Progenitor cell of endocrine pancreas (in vitro differentiated cells): ENCODE data around the gene PCDHGA1. TPM values are rescaled to one million over a fixed set of nuclear protein-coding genes. Genes with fewer than 3 reads are reported as not detected.
A peak's percentile ranks its signal among the peaks of the same experiment; 100 is the strongest.

Experiments used
- DNase-seq: peaks from one replicate; pipeline ENCODE4 v3.0.0; 2021; ENCODE audit warnings: low spot score; ENCODE audit not compliant: unreplicated experiment
- H3K27ac Mint-ChIP-seq: 2 replicates; pipeline ENCODE4 v1.8.0; 2021; ENCODE audit warnings: mild to moderate bottlenecking, moderate library complexity, mixed read lengths
- H3K27me3 Mint-ChIP-seq: 2 replicates; pipeline ENCODE4 v1.8.0; 2021; ENCODE audit warnings: mixed read lengths
- H3K36me3 Mint-ChIP-seq: 2 replicates; pipeline ENCODE4 v1.8.0; 2022; ENCODE audit warnings: mixed read lengths; ENCODE audit not compliant: insufficient read depth
- H3K4me1 Mint-ChIP-seq: 2 replicates; pipeline ENCODE4 v1.8.0; 2021; ENCODE audit warnings: low read depth, mixed read lengths
- H3K4me3 Mint-ChIP-seq: 2 replicates; pipeline ENCODE4 v1.8.0; 2021; ENCODE audit warnings: low read depth, mild to moderate bottlenecking, moderate library complexity, mixed read lengths
- H3K9me3 Mint-ChIP-seq: 2 replicates; pipeline ENCODE4 v1.8.0; 2021; ENCODE audit warnings: low read depth, mixed read lengths
- CTCF ChIP-seq: fragments of 200-600 bp; sonication (generic); IDR thresholded peaks from one replicate; pipeline ENCODE4 v1.5.0; 2021; ENCODE audit warnings: antibody characterized with exemption, mild to moderate bottlenecking; ENCODE audit not compliant: unreplicated experiment
- total RNA-seq: library from RNA; stranded (reverse); gene quantifications from 2 replicates; pipeline ENCODE4 v1.2.1, GENCODE V29; 2021

PCDHGA1 gene
- total RNA-seq, 1 donor from 2014 or later: 1.3 TPM

DNA sequence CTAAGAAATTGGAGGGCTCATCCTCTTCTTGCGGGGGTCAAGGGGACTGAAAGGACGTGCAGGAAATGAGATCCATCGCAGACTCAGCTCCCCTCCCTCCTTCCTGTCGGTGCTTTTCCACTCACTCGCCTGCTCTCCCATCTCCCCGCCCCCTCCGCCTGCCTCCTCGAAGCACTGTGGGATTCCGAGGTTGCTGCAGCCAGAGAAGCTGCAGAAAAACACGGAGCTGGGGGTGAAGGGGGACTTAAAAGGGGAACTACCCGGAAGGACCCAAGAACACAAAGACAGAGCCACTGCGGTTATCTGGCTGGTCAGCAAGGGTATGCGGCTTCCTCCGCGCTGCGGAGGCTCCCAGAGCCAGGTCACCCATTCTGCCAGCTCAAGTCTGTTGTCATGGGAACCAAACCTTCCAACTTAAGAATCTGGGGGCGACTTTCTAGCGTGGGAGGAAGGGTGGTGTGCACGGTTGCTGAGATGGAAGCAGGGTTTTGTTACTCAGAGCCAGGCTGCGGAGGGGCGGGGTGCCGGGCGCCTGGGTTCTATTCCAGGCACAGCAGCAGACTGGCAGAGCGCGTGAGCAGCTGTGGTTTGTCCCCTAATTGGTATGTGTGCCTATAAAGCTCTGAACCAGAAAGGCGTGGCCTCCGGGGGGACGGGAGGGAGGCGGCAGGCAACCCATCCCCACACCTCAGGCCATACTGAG lies 183.5 kb downstream of the PCDHGA1 start:
- Mint-ChIP-seq H3K4me1 (peaks cover 13% of the 10 kb centered on the region), H3K36me3 (peaks cover 15% of the 10 kb centered on the region), H3K4me3 (peak overlapping the region; percentile 93), H3K27me3 (no peaks in the 10 kb centered on the region), H3K27ac (peak overlapping the region; percentile 88), H3K9me3 (no peaks in the 10 kb centered on the region)
- no peak for DNase-seq
- TF ChIP-seq CTCF: no peak

DNA sequence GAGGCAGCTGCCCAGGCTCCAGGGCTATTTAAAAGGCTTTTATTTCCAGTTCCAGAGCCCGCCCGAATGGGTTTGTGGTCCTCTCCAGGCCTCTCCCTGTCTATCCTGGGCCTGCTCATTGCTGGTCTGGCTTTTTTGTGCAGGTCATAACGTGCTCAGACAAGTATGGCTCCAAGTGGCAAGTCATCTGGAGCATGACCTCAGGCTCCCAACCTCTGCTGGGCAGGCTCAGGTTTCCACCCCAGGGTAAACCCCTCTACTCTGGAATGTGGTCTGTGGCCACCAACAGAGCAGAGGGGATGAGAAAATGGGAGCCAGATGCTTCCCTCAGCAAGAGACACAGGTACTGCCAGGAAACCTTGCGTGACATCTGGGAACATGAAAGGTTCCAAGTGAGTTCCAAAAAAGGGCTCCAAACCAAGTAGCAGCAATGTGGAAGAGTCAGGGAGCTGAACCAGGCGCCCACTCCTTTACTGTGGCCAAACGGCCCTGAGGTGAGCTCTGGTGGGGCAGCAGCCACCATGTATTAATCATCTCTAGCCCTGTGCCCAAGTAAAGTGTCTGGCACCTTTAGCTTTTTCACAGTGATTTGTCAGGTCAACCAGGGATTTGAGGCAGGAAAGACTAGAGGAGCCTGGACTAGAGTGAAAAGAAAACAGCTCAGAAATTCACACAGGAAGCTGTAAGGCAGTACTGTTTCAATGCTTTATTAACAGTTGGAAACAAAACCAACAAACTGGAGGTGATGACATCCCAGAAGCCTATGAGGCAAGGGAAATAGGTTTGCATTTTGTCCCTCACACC lies 184.2 kb downstream of the PCDHGA1 start:
- H3K27me3 Mint-ChIP-seq: no peaks in the 10 kb centered on the region
- no peaks in the 10 kb centered on the region for H3K9me3 Mint-ChIP-seq
- H3K4me1 Mint-ChIP-seq: peaks cover 11% of the 10 kb centered on the region
- peaks cover 20% of the 10 kb centered on the region for H3K36me3 Mint-ChIP-seq
- peak overlapping the region; percentile 93 for H3K4me3 Mint-ChIP-seq
- DNase-seq: no peak
- peak overlapping the region; percentile 93 for H3K27ac Mint-ChIP-seq
- TF ChIP-seq CTCF: no peak

DNA sequence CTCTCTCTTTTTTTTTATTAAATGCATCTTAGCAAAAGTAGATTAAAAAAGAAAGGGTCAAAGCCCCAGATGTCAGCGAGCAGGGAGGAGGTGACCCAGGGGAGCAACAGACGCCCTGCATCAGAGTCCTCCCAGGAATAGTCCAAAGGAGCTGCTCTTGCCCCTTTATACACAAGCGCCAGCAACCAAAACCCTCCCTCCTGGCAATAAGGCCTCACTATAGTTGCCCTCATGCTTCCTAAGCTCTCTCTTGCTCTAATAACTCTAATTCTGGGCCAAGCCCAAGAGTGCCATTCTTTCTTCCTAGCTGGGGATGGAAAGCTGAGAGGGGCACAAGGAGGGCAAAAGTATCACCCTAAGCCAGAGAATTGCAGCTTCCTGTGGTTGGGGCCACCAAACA lies 184.8 kb downstream of the PCDHGA1 start:
- Mint-ChIP-seq H3K4me3 (no peak overlapping the region), H3K36me3 (peaks cover 21% of the 10 kb centered on the region), H3K9me3 (no peaks in the 10 kb centered on the region), H3K27ac (no peak overlapping the region), H3K27me3 (no peaks in the 10 kb centered on the region), H3K4me1 (peaks cover 11% of the 10 kb centered on the region)
- TF ChIP-seq CTCF: no peak
- no peak for DNase-seq

DNA sequence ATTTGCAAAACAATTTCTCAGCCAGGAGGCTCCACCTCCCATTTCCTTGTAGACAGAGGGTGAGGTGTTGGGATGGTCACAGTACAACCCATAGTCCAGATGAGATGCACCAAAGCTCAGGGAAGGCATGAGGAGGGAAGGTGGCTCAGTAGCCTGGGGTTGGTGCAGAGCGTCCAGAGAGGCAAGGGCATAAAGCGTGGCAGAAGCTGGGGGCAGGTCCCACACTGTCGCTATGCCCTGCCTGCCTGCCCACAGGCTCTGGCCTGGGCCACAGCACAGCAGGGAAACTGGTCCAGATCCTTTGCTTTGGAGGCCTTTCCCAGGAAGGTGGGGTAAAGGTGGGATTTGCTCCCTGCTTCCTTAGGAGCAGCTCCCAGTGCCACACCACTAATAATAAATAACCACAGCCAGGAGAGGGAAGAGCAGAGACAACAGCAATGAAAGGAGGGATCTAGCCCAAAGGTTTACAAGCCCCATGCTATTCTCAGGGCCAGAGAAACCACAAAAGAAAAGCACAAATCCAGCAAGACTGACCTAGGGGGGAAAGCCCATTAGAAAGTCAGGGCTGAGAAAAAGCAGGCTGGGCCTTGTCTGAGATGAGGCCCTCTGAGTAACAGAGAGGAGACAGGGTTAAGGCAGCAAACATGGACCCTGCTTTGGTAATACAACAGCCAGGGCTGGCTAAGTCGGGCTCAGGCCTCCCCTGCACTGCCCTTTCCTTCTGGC lies 185.8 kb downstream of the PCDHGA1 start:
- H3K4me1 Mint-ChIP-seq: peaks cover 11% of the 10 kb centered on the region
- no peaks in the 10 kb centered on the region for H3K27me3 Mint-ChIP-seq
- H3K36me3 Mint-ChIP-seq: peaks cover 23% of the 10 kb centered on the region
- H3K9me3 Mint-ChIP-seq: no peaks in the 10 kb centered on the region
- H3K27ac Mint-ChIP-seq: no peak overlapping the region
- DNase-seq: no peak
- H3K4me3 Mint-ChIP-seq: no peak overlapping the region
- TF ChIP-seq CTCF: no peak

- no peaks in the 10 kb centered on the region for H3K27me3 Mint-ChIP-seq
- no peaks in the 10 kb centered on the region for H3K9me3 Mint-ChIP-seq
- H3K27ac Mint-ChIP-seq: peak overlapping the region; percentile 73
- DNase-seq: no peak
- peaks cover 22% of the 10 kb centered on the region for H3K36me3 Mint-ChIP-seq
- H3K4me1 Mint-ChIP-seq: peaks cover 14% of the 10 kb centered on the region
- no peak overlapping the region for H3K4me3 Mint-ChIP-seq
- TF ChIP-seq CTCF: no peak
These were observed 186.3 kb downstream of the PCDHGA1 start for GRCh38 chr5:141516672-141517025.
